GM21723 (cell line): ENCODE results near the gene GSG1L.
"Not testable (repeated sequence)": the region's sequence is repeated elsewhere in the genome, so short reads cannot be mapped to it uniquely, and the experiment has no call there.

Experiments
- ATAC-seq: cut with Tn5 transposase; IDR thresholded peaks from one replicate; pipeline ENCODE4 v1.9.1; 2021; ENCODE audit warnings: mild to moderate bottlenecking, moderate library complexity; ENCODE audit not compliant: unreplicated experiment

GSG1L gene

DNA sequence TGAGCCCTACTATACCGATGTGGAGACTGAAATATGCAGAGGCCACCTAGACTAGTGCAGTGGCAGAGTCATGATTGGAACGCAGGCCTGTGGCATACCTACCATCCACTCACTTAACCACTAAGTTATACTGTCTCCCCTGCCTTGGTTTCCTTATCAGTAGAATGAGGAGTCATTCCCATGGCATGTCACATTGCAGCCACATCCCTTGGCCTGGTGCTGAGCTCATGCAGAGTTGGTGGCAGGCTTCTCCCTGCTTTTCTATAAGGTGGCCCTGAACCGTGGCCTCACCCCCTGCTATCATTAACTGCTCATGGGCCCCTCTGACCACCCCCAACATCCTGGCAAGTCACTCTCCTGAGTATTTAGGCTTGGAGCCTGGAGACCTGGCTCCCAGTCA lies 301.1 kb downstream of the GSG1L start:
- ATAC-seq, result no peak

DNA sequence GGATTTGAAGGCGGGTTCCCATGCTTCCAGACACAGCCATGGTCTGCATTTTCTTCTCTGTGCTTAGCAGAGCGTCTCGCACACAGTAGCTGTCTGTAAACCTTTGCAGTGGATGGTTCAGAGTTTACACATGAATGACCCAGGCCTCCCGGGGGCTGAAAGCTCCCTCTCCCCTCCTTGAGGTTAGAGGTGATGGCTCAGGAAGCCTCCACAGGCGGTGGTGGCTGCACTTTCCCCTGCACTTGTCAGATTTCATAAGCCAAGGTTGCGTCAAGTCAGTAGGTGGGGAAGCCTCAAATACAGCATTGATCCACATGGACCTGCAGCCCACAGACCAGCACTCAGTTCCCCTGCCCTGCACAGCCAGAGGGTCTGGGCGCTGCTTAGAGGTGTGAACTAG lies 301.7 kb downstream of the GSG1L start:
- no peak for ATAC-seq

DNA sequence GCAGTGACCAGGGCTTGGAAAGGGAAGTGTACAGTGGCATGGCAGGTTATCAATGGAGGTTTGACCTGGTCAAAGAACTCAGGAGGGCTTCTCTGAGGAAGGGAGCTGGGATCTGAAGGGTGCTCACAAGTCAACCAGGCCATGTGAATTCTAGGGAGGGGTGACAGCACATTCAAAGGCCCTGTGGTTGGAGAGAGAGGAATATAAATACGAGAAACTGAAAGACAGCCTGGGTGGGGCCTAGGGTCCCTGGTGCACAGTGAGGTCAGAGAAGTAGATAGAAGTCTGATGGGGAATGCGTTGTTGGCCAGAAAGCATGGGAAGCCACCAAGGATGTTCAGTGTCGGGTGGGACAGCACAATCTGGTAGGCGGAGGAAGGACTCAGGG lies 302.7 kb downstream of the GSG1L start:
- no peak for ATAC-seq

DNA sequence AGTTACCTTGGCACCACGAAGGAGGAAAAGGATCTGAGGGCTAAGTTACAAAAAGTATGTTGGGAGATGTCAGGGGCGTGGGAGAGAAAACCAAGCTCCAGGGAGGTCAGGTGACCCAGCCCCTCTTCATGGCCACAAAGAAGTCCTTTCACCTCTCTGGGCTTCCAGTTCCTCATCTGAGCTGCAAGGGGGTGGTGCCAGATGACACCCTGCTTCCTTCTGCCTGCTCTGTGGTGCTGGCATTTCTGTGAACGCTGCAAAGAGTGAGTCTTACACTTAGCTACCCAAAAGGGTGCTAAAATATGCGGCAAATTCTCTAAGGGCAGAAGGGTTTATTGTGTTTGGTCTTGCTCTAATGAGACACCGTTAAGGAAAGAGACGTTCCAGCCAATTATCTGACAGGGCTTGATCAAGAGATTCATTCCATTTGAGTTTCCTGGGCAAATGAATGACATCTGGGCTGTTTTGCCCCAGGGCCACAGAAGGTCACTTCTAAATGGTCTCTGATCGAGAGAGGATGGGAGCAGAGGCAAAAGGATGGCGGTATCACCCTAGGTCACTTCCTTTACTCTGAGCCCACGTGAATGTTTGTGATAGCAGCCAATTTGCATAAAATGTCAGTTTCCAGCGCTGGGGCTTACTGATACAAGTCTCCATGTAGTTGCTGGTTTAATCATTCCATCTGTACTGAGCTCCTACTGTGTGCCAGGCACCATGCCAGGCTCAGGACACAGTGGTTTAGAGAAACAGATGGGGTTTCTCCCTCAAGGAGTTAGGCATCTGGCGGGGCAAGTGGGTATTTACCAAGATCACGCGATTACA lies 303.3 kb downstream of the GSG1L start:
- ATAC-seq, result no peak

DNA sequence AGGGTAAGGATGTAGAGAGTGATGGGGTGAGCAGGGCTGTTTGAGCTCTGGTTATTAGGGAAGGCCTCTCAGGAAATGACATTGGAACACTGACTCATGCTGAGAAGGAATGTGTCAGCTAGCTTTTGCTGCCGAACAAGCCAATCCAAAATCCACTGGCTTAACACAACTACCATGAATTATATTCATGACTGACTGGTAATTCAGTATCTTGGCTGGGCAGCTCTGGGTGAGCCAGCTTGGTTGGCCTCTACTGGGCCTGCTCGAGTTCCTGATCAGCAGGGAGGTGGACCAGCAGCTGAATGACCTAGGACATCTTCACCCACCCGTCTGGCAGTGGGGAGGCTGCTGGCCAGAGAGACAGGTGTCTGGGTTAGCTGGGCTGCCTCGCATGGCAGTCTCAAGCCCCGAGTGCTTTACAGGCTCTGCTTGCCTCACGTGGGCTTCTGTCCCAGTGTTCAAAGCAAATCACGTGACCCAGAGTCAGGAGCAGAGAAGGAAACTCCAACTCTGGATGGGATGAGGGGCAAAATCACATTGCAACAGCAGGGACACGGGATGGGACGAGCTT lies 304.1 kb downstream of the GSG1L start:
- ATAC-seq, result no peak

DNA sequence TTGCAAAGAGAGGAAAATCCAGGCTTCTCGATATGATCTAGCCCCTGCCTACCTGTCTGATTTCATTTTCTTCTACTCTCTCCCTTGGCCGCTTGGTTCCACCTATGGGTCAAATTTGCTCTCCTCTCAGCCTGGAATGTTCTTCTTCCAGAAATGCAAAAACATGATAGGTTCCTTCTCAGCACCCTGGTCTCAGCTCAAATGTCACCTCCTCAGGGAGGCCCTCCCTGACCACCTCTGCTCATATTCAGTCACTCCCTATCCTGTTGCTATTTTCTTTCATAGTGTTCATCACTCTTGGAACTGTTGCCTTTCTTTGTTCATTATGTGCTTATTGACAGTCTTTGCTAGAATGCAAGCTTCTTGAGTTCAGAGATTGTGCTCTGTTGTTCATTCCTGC lies 305.0 kb downstream of the GSG1L start:
- ATAC-seq, result no peak

DNA sequence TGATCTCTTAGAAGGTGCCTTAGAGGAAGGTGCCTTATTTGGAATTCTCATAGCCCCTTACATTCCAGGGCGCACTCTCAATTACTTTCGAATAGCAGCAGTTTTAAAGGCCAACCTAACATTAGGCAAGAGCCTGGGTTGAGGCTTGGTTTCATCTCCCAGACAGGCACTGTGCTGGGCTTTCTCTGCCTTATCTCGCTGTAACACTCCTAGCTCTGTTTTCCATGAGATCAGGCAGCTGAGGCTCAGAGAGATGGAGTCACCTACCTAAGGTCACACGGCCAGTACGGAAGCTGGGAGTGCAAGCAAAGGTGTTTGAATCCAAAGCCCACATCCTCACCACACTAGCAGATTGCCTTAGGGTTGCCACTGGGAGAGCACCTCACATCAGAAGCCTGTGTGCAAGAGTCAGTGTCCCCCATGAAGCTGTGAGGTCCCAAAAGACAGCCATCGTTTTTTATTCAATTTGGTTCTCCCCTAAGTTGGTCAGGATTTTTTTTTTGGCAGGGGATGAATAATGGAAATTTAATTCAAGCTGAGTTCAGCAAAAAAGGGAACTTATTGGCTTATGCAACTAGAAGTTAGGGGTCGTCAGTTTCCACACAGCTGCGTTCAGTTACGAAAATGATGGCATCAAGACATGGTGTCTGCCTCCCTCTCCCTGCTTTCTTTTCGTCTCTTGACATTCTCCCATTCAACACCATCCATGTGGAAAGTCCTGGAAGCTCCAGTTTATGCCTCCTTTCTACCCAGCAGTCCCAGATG lies 307.1 kb downstream of the GSG1L start:
- ATAC-seq, result no peak

DNA sequence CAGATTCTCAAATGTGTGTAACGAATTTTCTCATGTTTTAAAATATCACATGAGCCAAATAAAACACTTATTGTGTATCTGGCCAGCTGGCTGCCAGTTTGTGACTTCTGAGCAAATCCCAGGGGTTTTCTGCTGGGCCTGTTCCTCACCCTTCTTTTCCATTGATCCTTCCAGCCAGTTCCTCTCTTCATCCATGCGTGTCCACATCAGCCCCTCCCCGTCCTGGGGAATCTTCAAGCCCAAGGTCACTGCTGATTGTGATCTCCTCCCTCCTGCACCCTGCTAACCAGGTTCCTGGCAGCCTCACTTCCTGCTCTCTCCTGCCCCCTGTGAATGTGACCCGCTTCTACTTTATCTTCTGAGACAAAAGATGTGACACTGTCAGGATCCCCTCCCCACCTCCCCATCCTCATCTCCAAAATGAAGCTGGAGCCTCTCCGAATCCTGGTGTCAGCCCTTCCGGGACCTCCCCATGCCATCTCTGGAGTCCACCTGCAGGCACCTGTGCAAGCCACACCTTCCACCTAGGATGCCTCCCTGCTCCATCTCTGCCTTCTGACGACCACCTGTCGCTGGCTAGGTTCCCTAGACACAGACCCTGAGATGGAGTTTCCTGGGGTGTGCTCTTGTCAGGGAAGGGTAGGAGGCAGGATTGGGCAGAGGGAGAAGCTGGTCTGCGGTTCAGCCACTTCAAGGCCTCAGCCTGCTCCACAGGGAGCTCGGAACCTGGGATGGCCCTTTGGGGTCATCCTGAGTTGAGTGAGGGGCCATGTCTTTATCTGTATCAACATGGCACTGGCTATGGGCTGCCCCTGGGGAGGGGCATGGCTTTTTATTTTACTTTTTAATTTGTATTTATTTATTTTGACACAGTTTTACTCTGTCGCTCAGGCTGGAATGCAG lies 308.5 kb downstream of the GSG1L start:
- no peak for ATAC-seq

DNA sequence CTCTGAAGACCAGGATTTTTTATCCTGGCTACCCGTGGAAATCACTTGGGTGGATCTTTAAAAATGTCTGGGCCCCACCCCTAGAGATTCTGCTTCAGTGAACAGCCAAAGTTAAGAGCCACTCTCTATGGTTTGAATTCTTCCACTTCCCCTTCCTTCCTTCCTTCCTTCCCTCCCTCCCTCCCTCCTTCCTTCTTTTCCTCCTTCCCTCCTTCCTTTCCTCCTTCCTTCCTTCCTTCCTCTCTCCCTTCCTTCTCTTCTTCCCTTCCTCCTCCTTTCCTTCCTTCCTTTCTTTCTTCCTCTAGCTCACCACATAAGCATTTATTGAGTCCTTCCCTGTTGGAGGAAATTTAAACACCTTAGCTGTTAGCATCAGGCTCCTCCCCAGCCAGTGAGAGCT lies 310.0 kb downstream of the GSG1L start:
- no peak for ATAC-seq

DNA sequence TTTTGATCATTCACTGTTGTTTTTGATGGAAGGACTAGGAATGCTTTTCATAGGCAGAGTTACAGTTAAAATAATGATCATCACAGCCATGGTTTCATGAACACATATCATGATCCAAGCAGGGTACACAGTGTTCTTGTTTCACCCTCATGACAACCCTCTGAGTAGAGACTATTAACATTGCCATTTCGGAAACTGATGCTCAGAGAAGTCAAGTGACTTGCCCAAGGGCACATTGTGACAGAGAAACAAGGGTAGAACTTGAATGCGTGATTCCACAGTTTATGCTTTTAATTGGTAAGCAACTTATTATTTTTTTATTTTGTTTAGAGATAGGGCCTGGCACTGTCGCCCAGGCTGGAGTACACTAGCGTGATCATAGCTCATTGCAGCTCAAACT lies 311.3 kb downstream of the GSG1L start:
- no peak for ATAC-seq

DNA sequence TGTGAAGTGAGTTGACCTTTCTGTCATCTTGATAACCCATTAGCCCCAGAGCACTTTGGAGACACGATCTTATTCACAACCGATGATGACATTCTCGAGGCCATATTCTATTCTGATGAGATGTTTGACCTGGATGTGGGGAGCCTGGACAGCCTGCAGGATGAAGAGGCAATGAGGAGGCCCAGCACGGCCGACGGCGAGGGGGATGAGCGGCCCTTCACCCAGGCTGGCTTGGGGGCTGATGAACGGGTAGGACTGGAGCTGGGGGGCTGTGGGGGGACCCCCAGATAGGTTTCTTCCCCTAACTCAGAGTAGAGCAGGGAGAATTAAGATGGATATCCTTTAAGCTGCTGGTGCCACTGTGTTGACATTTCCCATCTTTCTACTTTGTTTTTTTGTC lies 311.8 kb downstream of the GSG1L start:
- ATAC-seq, result no peak

DNA sequence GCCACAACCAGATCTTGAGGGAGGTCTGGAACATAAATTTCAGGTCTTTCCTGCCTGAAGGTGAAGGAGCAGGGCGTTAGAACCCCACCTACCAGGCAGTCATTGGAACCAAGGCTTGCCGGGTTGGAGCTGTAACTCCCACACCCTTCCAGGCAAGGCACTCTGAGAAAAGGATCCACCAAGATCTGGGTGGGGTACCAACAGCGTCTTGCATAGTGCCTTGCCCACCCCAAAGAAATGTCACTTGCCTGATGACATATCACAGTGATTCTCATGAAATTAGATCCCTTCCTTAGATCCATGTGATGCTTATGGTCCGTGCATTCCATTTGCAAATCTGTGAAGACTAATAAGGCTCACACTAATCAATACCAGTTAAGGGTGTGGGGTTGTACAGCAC lies 312.3 kb downstream of the GSG1L start:
- ATAC-seq, result no peak

DNA sequence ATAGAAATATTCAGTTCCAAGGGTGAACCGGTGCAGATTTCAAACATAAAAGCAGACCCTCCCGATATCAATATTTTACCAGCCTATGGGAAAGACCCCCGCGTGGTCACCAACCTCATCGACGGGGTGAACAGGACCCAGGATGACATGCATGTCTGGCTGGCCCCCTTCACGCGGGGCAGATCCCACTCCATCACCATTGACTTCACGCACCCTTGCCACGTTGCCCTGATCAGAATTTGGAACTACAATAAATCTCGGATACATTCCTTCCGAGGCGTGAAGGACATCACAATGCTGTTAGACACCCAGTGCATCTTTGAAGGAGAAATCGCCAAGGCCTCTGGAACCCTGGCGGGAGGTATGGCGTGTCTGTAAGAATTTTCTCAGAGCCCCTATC lies 313.6 kb downstream of the GSG1L start:
- no peak for ATAC-seq

DNA sequence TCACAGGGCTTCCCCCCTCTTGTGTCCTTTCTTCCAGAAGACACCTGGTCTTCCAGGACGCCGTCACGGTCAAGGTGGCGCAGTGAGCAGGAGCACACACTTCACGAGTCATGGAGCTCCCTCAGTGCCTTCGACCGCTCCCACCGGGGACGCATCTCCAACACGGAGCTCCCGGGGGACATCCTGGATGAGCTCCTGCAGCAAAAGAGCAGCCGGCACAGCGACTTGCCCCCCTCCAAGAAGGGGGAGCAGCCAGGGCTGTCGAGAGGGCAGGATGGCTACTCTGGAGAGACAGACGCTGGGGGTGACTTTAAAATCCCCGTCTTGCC lies 314.0 kb downstream of the GSG1L start:
- ATAC-seq, result no peak

DNA sequence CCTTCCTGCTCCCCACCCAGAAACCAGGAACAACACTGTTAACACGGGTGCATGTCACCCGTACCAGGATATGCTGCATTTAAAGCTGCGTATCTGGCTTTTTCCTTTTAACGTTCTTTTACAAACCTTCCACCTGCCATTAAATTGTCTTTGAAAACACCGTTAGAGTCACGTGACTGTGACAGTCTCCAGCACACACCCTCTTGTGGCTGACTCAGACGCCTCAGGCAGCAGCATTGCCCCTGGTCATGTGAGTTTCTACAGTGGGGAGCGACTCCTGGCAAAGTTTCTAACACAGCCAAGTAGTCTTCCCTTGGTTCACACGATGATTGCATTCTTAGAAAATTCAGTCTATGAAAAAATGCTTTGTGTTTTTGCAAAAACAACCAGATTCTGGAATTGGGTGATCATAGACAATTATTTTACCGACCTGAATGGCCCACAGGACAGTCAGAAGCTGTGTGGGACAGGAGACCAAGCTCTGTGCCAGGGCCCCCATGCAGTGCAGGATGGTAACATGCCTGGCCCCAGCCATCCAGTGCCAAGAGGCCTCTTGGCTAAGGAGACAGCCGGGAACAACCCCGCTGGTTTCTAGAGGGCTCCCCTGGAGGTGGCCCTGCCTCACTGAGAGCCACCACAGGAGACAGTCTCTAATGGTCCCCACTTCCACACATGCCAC lies 314.5 kb downstream of the GSG1L start:
- no peak for ATAC-seq

DNA sequence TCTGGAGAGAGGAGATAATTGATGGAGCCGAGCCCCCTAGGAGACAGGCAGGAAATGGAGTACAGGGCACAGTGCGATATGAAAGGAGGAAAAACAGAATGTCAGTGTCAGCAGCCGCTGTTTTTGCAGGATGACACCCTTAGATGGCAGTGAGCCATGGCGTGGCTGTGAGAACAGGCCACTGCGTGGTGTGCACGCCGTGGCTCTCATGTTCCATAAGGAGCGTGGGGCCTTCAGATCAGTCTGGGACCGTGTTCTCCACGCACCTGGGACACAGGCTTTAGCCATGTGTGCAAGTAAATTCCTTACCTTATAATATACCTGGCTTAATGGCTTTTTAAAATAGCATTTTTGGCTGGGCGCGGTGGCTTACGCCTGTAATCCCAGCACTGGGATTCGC lies 315.6 kb downstream of the GSG1L start:
- ATAC-seq, result no peak

DNA sequence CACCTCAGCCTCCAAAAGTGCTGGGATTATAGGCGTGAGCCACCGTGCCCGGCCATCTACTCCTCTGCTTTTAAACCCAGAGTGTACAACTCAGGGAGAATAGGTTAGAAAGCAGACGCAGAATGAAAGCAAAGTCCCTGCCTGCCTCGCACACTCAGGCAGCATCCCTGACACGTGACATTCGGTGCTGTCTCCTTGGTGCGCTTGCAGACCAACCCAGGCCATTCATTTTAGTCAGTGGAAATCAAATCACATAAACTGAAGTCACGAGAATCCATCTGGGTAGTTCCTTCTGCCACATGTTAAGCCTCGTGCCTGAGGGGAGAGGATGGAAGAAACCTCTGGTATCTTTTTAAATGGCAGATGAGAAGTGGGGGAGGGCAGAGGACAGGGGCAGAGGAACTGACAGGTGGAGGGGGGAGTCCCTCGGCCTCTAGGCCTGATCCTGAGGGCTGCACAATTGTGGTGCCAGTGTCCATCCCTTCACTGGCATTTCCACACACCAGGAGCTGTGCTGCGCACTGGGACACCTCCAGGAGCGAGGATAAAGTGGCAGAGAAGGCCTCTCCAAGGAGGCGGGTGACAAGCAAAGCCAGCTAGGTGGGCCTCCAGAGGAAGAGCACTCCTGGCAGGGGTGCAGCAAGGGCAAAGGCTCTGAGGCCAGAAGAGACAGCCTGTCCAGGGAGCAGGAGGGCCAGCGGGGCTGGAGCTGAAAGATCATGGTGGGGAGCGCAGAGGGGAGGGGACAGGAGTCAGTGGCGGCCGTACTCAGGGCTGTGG lies 317.2 kb downstream of the GSG1L start:
- no peak for ATAC-seq

DNA sequence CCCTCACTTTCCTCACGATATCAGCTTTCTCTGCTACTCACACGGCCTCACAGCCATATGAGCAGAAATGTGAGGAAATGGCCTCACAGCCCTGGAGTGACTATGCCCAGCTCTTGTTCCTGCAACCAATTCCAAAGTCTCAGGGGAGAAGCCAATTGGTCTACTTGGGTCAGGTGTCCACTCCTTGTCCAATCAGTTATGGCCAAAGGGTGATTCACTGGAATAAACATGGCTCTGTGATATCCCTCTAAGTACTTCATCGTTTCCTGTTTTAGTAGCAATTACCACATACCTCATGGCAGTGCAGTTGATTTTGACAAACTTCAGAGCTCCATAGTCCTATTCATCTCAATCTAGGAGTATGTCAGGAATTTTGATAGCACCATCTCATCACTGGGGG lies 318.2 kb downstream of the GSG1L start:
- ATAC-seq, result no peak

DNA sequence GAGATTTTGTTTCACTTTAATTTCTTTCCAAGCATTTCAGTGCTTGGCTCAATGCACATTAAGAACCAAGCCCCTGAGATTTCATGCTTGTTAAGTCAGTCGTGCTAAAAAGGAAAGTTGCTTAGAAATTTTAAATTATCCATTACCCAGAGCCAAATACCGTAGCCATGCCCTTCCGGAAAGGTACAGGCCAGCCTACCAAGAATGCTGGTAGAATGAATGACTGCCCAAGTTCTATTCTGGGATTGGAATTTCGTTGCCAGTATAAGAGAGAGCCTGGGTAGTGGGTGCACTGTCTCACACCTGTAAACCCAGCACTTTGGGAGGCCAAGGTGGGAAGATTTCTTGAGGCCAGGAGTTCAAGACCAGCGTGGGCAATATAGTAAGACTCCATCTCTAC lies 319.6 kb downstream of the GSG1L start:
- no peak for ATAC-seq

DNA sequence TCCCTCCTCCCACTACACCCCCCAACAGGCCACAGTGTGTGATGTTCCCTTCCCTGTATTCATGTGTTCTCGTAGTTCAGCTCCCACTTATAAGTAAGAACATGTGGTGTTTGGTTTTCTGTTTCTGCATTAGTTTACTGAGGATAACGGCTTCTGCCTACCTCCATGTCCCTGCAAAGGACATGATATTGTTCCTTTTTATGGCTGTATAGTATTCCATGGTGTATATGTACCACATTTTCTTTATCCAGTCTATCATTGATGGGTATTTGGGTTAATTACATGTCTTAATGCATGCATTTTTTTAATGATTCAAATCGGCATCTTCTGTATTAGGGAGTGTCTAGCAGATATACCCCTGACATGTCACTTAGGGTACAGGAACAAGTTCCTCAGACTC lies 320.5 kb downstream of the GSG1L start:
- not testable (repeated sequence) for ATAC-seq
